ENCODE data around the gene SYCN. TPM values are rescaled to one million over a fixed set of nuclear protein-coding genes. Genes with fewer than 3 reads are reported as not detected.

Gene SYCN
- total RNA-seq, 1 donor from 2014 or later, result not detected

- Mint-ChIP-seq H3K27ac (no peak overlapping the region), H3K4me1 (peaks cover 7% of the 10 kb centered on the region), H3K4me3 (no peak overlapping the region), H3K9me3 (no peaks in the 10 kb centered on the region), H3K27me3 (peaks cover 30% of the 10 kb centered on the region), H3K36me3 (ENCODE audit: low read depth) (no peaks in the 10 kb centered on the region)
- no peak for ATAC-seq (ENCODE audit: low read depth)
- no peak for TF ChIP-seq CTCF (IDR thresholded peaks at IDR 0.05)
- ChIA-PET POLR2A (no interaction called here), CTCF (no interaction called here)
- no peak for DNase-seq
- intact Hi-C loops (cut with micrococcal nuclease), result no loop called here
Observed at GRCh38 chr19:39192846-39193245, 11.2 kb downstream of the SYCN start.

GRCh38 chr19:39190768-39191167 is 13.3 kb downstream of the SYCN start:
- no peak overlapping the region for H3K4me3 Mint-ChIP-seq
- no peaks in the 10 kb centered on the region for H3K9me3 Mint-ChIP-seq
- intact Hi-C loops (cut with micrococcal nuclease), result no loop called here
- ATAC-seq (ENCODE audit: low read depth) (no peak), DNase-seq (no peak)
- H3K27me3 Mint-ChIP-seq, result peaks cover 22% of the 10 kb centered on the region
- H3K4me1 Mint-ChIP-seq, result no peaks in the 10 kb centered on the region
- no peak overlapping the region for H3K27ac Mint-ChIP-seq
- no peaks in the 10 kb centered on the region for H3K36me3 Mint-ChIP-seq (ENCODE audit: low read depth)
- CTCF ChIA-PET, result no interaction called here
- POLR2A ChIA-PET, result no interaction called here
- TF ChIP-seq CTCF (IDR thresholded peaks at IDR 0.05), result no peak

GRCh38 chr19:39188960-39189359 is 15.1 kb downstream of the SYCN start:
- CTCF ChIA-PET, result no interaction called here
- Mint-ChIP-seq H3K27ac (no peak overlapping the region), H3K36me3 (ENCODE audit: low read depth) (no peaks in the 10 kb centered on the region), H3K4me3 (no peak overlapping the region), H3K4me1 (no peaks in the 10 kb centered on the region), H3K27me3 (peaks cover 8% of the 10 kb centered on the region), H3K9me3 (no peaks in the 10 kb centered on the region)
- POLR2A ChIA-PET, result no interaction called here
- no peak for TF ChIP-seq CTCF (IDR thresholded peaks at IDR 0.05)
- intact Hi-C loops (cut with micrococcal nuclease), result no loop called here
- ATAC-seq (ENCODE audit: low read depth) (no peak), DNase-seq (no peak)

GRCh38 chr19:39187552-39187943 is 16.5 kb downstream of the SYCN start:
- POLR2A ChIA-PET, result no interaction called here
- ATAC-seq (ENCODE audit: low read depth), result no peak
- H3K27me3 Mint-ChIP-seq, result peaks cover 6% of the 10 kb centered on the region
- H3K4me1 Mint-ChIP-seq, result no peaks in the 10 kb centered on the region
- CTCF ChIA-PET, result interaction anchor here (2.3 kb wide), 1 partner anchor 65 kb away, joined by 9 read pairs; no protein-coding TSS in a partner anchor
- H3K27ac Mint-ChIP-seq, result no peak overlapping the region
- no peak for TF ChIP-seq CTCF (IDR thresholded peaks at IDR 0.05)
- no peak for DNase-seq
- intact Hi-C loops (cut with micrococcal nuclease), result loop anchor here (1.0 kb wide), 1 partner anchor 65 kb away; no protein-coding TSS in a partner anchor
- H3K9me3 Mint-ChIP-seq, result no peaks in the 10 kb centered on the region
- no peak overlapping the region for H3K4me3 Mint-ChIP-seq
- no peaks in the 10 kb centered on the region for H3K36me3 Mint-ChIP-seq (ENCODE audit: low read depth)

GRCh38 chr19:39186391-39186790 is 17.7 kb downstream of the SYCN start:
- H3K36me3 Mint-ChIP-seq (ENCODE audit: low read depth), result no peaks in the 10 kb centered on the region
- no peaks in the 10 kb centered on the region for H3K9me3 Mint-ChIP-seq
- intact Hi-C loops (cut with micrococcal nuclease), result no loop called here
- H3K27ac Mint-ChIP-seq, result no peak overlapping the region
- TF ChIP-seq CTCF (IDR thresholded peaks at IDR 0.05), result no peak
- peaks cover 6% of the 10 kb centered on the region for H3K27me3 Mint-ChIP-seq
- no peaks in the 10 kb centered on the region for H3K4me1 Mint-ChIP-seq
- H3K4me3 Mint-ChIP-seq, result no peak overlapping the region
- CTCF ChIA-PET, result interaction anchor here (2.3 kb wide), 1 partner anchor 64 kb away, joined by 9 read pairs; no protein-coding TSS in a partner anchor
- POLR2A ChIA-PET, result no interaction called here
- DNase-seq (no peak), ATAC-seq (ENCODE audit: low read depth) (no peak)

All from activated B cell treated with CpG ODN at 0.5 μM for 24 hours (primary cell).